HG02884 (cell line): ENCODE measurements around the gene FOXS1.
"Not testable (repeated sequence)": the region's sequence is repeated elsewhere in the genome, so short reads cannot be mapped to it uniquely, and the experiment has no call there.

Source experiments
- ATAC-seq: cut with Tn5 transposase; IDR thresholded peaks from one replicate; pipeline ENCODE4 v1.9.1; 2021; ENCODE audit warnings: mild to moderate bottlenecking, moderate library complexity; ENCODE audit not compliant: unreplicated experiment

FOXS1 gene

GRCh38 chr20:31840906-31841816, 4.2 kb downstream of the FOXS1 start:
- no peak for ATAC-seq

- no peak for ATAC-seq
Observed at GRCh38 chr20:31839782-31840487, 5.5 kb downstream of the FOXS1 start.

- ATAC-seq, result no peak
Observed at GRCh38 chr20:31838646-31839292, 6.6 kb downstream of the FOXS1 start.

- no peak for ATAC-seq
Observed at GRCh38 chr20:31837896-31838397, 7.5 kb downstream of the FOXS1 start.

- ATAC-seq, result no peak
Observed at GRCh38 chr20:31836853-31837608, 8.4 kb downstream of the FOXS1 start.

GRCh38 chr20:31835977-31836852, 9.2 kb downstream of the FOXS1 start:
- peak; percentile 50 for ATAC-seq

GRCh38 chr20:31835554-31835953, 9.8 kb downstream of the FOXS1 start:
- no peak for ATAC-seq

- no peak for ATAC-seq
Observed at GRCh38 chr20:31833931-31834521, 11.4 kb downstream of the FOXS1 start.

GRCh38 chr20:31833130-31833930, 12.1 kb downstream of the FOXS1 start:
- no peak for ATAC-seq

- ATAC-seq, result no peak
Observed at GRCh38 chr20:31831771-31832306, 13.6 kb downstream of the FOXS1 start.

GRCh38 chr20:31831211-31831610, 14.2 kb downstream of the FOXS1 start:
- no peak for ATAC-seq

GRCh38 chr20:31830406-31830981, 14.9 kb downstream of the FOXS1 start:
- ATAC-seq, result no peak

- no peak for ATAC-seq
Observed at GRCh38 chr20:31829731-31830130, 15.7 kb downstream of the FOXS1 start.

GRCh38 chr20:31828016-31828415, 17.4 kb downstream of the FOXS1 start:
- ATAC-seq, result not testable (repeated sequence)

- no peak for ATAC-seq
Observed at GRCh38 chr20:31827059-31827458, 18.3 kb downstream of the FOXS1 start.

GRCh38 chr20:31826074-31826473, 19.3 kb downstream of the FOXS1 start:
- ATAC-seq, result no peak

- no peak for ATAC-seq
Observed at GRCh38 chr20:31824554-31825313, 20.7 kb downstream of the FOXS1 start.
